ENCODE results near the gene SLC9A5. TPM values are rescaled to one million over a fixed set of nuclear protein-coding genes. Genes with fewer than 3 reads are reported as not detected.
A peak's percentile ranks its signal among the peaks of the same experiment; 100 is the strongest.

Gene SLC9A5
- total RNA-seq, 2 experiments from 2014 or later, result 2.7 to 4.2 TPM

DNA sequence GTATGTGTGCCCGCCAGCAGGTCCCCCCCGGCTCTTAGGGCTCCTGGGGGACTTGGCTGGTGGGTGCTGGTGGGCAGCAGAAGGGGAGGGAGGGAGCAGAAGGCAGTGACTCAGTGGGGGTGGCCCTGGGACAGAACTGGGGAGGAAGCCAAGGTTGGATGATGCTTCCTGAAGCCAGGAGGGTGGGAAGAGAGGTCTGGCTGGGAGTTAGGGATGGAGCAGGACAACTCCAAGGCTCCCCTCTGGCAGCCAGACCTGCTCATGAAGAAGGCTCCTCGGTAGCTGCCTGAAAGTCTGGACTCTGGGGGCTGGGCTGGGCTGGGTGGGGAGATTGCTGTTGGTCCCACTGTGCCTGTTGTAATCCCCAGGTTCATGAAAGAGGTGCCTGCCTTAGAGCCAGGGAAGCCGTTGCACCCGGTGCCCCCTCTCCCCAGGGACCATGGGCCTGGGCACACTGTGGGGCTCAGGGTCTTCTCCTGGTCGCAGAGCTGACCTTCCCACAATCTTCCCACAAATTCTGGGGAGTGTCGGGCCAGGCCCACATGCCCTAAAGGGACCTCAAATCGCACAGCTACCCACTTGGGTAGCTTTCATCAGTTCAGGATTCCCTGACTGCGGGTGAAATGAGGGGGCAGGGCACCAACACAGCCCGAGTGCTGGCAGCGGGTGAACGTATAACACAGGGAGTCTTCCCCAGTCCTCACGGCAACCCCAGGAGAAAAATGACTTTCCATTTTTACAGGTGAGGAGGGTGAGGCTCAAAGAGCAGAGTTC is 29.4 kb downstream of the SLC9A5 start:
- Histone ChIP-seq H3K9me3 (ENCODE audit: low read length) (no peaks in the 10 kb centered on the region), H4K20me1 (ENCODE audit: insufficient read depth, low read length) (no peaks in the 10 kb centered on the region), H3K4me1 (ENCODE audit: insufficient read depth, low read length, poor library complexity, severe bottlenecking) (no peaks in the 10 kb centered on the region), H2AFZ (ENCODE audit: low read length) (peak overlapping the region; percentile 16; the same call in 1 of the 2 replicates), H3K4me3 (ENCODE audit: low read depth, low read length, poor library complexity, severe bottlenecking) (peak overlapping the region; percentile 53), H3K4me2 (ENCODE audit: low read length) (peak overlapping the region; percentile 54; the same call in 1 of the 2 replicates), H3K9me2 (ENCODE audit: insufficient read depth, low read length) (no peaks in the 10 kb centered on the region), H3K27ac (ENCODE audit: low read depth, low read length, poor library complexity, severe bottlenecking) (no peak overlapping the region), H3K79me2 (ENCODE audit: insufficient read depth, low read depth, low read length) (no peaks in the 10 kb centered on the region), H3K36me3 (ENCODE audit: insufficient read depth, low read length) (no peaks in the 10 kb centered on the region)
- no peak for TF ChIP-seq EZH2phosphoT487 (IDR thresholded peaks at IDR 0.05; ENCODE audit: borderline replicate concordance, low read depth, low read length)
- TF ChIP-seq, protein P1, sequence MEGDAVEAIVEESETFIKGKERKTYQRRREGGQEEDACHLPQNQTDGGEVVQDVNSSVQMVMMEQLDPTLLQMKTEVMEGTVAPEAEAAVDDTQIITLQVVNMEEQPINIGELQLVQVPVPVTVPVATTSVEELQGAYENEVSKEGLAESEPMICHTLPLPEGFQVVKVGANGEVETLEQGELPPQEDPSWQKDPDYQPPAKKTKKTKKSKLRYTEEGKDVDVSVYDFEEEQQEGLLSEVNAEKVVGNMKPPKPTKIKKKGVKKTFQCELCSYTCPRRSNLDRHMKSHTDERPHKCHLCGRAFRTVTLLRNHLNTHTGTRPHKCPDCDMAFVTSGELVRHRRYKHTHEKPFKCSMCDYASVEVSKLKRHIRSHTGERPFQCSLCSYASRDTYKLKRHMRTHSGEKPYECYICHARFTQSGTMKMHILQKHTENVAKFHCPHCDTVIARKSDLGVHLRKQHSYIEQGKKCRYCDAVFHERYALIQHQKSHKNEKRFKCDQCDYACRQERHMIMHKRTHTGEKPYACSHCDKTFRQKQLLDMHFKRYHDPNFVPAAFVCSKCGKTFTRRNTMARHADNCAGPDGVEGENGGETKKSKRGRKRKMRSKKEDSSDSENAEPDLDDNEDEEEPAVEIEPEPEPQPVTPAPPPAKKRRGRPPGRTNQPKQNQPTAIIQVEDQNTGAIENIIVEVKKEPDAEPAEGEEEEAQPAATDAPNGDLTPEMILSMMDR (conservative IDR thresholded peaks at IDR 0.05; ENCODE audit: low read length), result peak; percentile 46; the same call in 1 of the 2 replicates
- intact Hi-C loops (cut with micrococcal nuclease; ENCODE audit: unreplicated experiment), result loop anchor here (5.0 kb wide), 1 partner anchor 119 kb away; no protein-coding TSS in a partner anchor
- no peak for DNase-seq (ENCODE audit: low spot score)
- no TSS peak for BruUV-seq (replicated peaks)
- POLR2A ChIA-PET, result no interaction called here
- CTCF ChIA-PET (ENCODE audit: unreplicated experiment), result interaction anchor here (0.6 kb wide), 1 partner anchor 12 kb away, joined by 3 read pairs; no protein-coding TSS in a partner anchor

DNA sequence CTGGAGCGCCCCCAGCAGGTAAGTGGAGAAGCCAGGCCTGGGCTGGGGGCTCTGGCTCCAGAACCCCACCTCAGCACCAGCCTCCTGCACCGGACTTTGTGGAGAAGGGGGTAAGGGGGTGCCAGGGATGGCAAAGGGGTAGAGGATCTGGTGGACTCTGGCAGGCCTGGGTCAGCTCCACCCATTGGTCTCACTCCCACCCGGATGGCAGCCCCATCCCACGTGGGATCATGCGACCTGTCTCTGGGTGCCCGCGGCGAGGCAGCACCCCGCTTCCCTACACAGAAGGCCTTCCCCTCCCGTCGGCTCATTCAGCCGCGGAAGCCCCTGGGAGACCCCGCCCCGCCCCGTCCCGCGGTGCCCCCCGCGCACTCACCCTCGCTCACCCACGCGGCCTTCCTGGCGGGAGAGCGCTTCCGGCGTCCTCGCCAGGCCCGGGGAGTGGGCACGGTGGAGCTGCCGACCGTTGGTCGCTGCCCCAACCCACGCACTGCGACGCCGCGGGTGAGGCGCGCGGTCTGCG is 30.1 kb downstream of the SLC9A5 start:
- H4K20me1 ChIP-seq (ENCODE audit: insufficient read depth, low read length), result no peaks in the 10 kb centered on the region
- H3K79me2 ChIP-seq (ENCODE audit: insufficient read depth, low read depth, low read length), result no peaks in the 10 kb centered on the region
- intact Hi-C loops (cut with micrococcal nuclease; ENCODE audit: unreplicated experiment), result loop anchor here (1.0 to 5.0 kb wide), 2 partner anchors 60 to 118 kb away; no protein-coding TSS in a partner anchor
- DNase-seq (ENCODE audit: low spot score), result no peak
- no peaks in the 10 kb centered on the region for H3K9me2 ChIP-seq (ENCODE audit: insufficient read depth, low read length)
- no peaks in the 10 kb centered on the region for H3K4me1 ChIP-seq (ENCODE audit: insufficient read depth, low read length, poor library complexity, severe bottlenecking)
- H2AFZ ChIP-seq (ENCODE audit: low read length), result peak overlapping the region; percentile 16; the same call in 1 of the 2 replicates
- no peaks in the 10 kb centered on the region for H3K9me3 ChIP-seq (ENCODE audit: low read length)
- no TSS peak for BruUV-seq (replicated peaks)
- ChIA-PET POLR2A (no interaction called here), CTCF (ENCODE audit: unreplicated experiment) (no interaction called here)
- TF ChIP-seq, protein P1 (conservative IDR thresholded peaks at IDR 0.05; ENCODE audit: low read length), result no peak; the same call in 1 of the 2 replicates
- TF ChIP-seq EZH2phosphoT487 (IDR thresholded peaks at IDR 0.05; ENCODE audit: borderline replicate concordance, low read depth, low read length), result no peak
- H3K36me3 ChIP-seq (ENCODE audit: insufficient read depth, low read length), result no peaks in the 10 kb centered on the region
- H3K27ac ChIP-seq (ENCODE audit: low read depth, low read length, poor library complexity, severe bottlenecking), result no peak overlapping the region
- peak overlapping the region; percentile 53 for H3K4me3 ChIP-seq (ENCODE audit: low read depth, low read length, poor library complexity, severe bottlenecking)
- H3K4me2 ChIP-seq (ENCODE audit: low read length), result peak overlapping the region; percentile 54; the same call in 1 of the 2 replicates

All from OCI-LY7 (cell line).